Tongue (tissue), 2 donors: Measurements from ENCODE around the gene MORC3. TPM values are rescaled to one million over a fixed set of nuclear protein-coding genes. Genes with fewer than 3 reads are reported as not detected.
"Not testable (repeated sequence)": the region's sequence is repeated elsewhere in the genome, so short reads cannot be mapped to it uniquely, and the experiment has no call there.

Experiments
- DNase-seq: peaks from one replicate; pipeline ENCODE4 v3.0.0-alpha.2; 2015
- total RNA-seq: library from RNA; depleted of rRNA; stranded (reverse); fragments of >200 nt; gene quantifications from one replicate; pipeline ENCODE4 v1.2.3, GENCODE V29; 2014

Gene MORC3
- total RNA-seq, result 84.5 TPM

DNA sequence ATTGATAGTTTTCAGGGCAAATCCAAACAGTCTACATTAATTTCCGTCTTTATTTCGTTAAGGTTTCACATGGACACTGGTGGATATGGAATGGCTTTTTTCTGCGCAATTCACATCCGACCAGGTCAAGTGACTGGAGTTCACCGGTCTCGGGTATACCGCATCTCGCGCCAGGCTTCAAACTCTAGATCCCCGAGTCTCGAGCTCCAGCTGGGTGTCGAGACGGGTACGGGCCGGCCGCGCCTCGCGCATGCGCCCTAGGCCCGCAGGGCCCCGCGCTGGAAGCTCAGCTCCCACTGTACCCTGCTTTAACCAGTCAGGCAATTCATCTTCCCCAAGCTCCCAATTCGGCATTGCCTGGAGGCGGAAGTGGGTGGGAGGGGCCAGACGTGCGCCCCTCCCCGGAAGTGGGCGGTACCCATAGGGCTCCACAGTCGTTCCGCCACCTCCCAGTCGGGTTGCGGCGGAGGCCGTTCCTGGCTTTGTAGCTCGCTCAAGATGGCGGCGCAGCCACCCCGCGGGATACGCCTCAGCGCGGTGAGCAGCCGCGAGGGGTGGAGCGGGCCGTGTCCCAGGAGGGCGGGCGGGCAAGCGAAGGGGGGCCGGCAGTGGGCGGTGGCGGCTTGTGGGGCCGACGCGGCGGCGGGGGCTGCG is at the start of gene MORC3:
TSS of gene MORC3 (plus strand) at position 431 of the 654 bp plus-strand sequence. CDS start at position 499, 68 bp downstream.
- peak; percentile 99 for DNase-seq

GRCh38 chr21:36270786-36271695 is 49.0 kb upstream of the MORC3 start:
- not testable (repeated sequence) for DNase-seq

GRCh38 chr21:36274128-36274527 is 45.9 kb upstream of the MORC3 start:
- no peak for DNase-seq

GRCh38 chr21:36282568-36283230 is 37.3 kb upstream of the MORC3 start:
- DNase-seq, result no peak

DNA sequence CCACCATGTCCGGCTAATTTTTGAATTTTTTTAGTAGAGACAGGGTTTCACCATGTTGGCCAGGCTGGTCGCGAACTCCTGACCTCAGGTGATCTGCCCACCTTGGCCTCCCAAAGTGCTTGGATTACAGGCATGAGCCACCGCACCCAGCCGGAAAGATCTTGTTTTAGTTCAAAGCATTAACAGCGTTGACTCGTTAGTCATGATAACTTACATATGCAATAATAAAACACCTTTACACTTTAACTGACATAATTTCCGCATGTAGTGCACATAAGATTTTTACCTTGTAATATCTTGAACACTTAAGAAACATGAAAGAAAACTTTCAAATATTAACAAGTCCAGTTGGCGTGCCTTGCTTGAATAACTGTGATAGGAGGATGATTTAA is 36.8 kb upstream of the MORC3 start:
- not testable (repeated sequence) for DNase-seq

DNA sequence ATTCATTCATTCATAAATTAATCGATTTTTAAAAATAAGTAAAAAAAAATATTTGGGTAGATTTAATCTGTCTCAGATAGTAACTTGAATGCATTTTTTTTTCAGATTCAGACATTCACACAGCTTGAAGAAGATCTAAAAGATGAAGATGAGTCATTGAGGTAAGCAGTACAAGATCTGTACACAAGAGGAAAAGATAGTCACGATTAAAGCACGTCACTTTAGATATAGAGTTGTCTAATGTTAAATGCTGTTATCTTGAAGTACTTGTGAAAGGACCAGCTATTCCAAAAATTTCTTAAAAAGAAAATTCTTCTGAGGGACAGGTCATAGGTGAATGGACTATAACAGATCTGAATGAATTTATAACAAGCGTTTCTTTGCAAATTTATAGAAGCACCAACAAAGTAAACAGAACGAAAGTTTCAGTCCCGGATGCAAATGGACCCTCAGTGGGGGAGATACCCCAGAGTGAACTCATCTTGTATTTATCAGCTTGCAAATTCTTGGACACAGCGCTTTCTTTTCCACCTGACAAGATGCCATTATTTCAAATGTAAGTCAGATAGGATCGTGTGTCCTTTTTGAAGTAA is 31.2 kb upstream of the MORC3 start:
- no peak for DNase-seq

DNA sequence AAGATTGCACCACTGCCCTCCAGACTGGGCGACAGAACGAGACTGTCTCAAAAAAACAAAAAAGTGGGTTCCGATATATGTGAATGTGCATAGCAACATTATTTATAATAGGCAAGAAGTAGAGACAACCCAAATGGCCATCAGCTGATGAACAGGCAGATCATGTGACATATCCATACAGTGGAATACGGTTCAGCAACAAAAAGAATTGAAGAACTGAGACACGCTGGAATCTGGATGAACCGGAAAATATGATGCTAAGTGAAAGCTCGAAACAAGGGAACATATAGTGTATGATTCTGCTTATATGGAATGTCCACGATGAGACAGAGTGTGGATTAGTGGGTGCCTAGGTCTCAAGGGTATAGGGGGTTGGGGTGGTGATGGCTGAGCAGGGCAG is 28.5 kb upstream of the MORC3 start:
- DNase-seq, result no peak

GRCh38 chr21:36297406-36297937 is 22.5 kb upstream of the MORC3 start:
- DNase-seq, result no peak

DNA sequence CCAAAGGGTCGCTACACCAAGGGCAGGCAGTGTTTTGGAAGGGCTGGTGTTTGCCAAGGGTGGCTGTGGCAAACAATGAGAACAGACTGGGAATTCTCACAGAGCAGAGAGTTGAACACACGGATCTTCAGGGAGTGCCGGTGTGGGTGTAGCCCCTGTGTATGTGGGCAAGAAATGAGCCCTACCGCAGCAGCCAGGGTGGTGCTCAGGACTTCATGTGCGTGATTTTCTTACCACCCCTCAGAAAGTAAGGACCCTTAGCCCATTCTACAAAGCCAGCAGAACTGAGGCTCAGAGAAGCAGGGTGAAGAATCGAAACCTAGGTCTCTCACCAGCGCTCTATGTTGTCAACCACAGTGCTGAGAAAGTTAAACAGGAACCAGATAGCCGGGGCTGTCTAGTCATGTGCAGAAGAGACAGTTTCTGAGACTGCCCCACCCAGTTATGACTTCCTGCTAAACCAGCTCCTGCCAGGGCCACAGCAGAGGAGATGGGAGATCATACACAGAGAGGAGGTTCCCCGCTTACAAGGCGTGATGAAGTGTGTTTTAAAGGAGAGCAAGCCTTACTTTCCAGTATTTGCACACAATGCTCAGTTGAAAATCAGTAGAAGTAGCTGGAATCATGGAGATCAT is 21.9 kb upstream of the MORC3 start:
- peak; percentile 69 for DNase-seq

GRCh38 chr21:36306872-36307534 is 13.0 kb upstream of the MORC3 start:
- no peak for DNase-seq

GRCh38 chr21:36310016-36310415 is 10.0 kb upstream of the MORC3 start:
- DNase-seq, result no peak

DNA sequence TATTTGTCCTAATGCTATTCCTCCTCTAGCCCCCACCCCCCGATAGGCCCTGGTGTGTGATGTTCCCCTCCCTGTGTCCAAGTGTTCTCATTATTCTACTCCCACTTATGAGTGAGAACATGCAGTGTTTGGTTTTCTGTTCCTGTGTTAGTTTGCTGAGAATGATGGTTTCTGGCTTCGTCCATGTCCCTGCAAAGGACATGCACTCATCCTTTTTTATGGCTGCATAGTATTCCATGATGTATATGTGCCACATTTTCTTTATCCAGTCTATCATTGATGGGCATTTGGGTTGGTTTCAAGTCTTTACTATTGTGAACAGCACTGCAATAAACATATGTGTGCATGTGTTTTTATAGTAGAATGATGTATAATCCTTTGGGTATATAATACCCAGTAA is 6.6 kb upstream of the MORC3 start:
- not testable (repeated sequence) for DNase-seq

GRCh38 chr21:36316045-36316444 is 4.0 kb upstream of the MORC3 start:
- not testable (repeated sequence) for DNase-seq

DNA sequence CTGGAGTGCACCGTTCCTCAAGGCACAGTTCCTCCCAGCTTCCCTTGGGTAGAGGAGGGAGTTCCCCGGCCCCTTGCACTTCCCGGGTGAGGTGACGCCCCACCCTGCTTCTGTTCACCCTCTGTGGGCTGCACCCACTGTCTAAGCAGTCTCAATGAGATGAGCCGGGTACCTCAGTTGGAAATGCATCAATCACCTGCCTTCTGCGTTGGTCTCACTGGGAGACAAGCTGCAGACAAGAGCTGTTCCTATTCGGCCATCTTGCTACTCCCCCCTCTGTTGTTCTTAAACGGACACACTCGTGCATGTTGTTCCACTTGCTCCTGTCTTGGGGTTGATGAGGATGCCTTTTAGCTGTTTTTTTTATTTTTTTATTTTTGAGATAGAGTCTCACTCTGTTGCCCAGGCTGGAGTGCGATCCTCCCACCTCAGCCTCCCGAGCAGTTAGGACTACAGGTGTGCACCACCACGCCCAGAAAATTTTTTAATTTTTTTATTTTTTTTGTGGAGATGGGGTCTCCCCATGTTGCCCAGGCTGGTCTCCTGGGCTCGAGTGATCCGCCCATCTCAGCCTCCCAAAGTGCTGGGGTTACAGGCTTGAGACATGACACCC is 3.0 kb upstream of the MORC3 start:
- DNase-seq, result no peak

DNA sequence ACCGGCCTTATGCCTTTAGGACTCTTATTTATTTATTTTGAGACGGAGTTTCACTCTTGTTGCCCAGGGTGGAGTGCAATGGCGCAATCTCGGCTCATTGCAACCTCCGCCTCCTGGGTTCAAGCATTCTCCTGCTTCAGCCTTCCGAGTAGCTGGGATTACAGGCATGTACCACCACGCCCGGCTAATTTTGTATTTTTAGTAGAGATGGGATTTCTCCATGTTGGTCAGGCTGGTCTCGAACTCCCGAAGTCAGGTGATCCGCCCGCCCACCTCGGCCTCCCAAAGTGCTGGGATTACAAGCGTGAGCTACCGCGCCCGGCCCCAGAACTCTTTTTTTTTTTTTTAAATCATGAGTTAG is 611 bp upstream of the MORC3 start:
- DNase-seq, result not testable (repeated sequence)

GRCh38 chr21:36320421-36321324 is 676 bp downstream of the MORC3 start:
- DNase-seq, result peak; percentile 92

- peak; percentile 94 for DNase-seq
Measured at GRCh38 chr21:36321325-36322082, 1.5 kb downstream of the MORC3 start.

- DNase-seq, result no peak
Measured at GRCh38 chr21:36322083-36322424, 2.1 kb downstream of the MORC3 start.

- peak; percentile 41 for DNase-seq
Measured at GRCh38 chr21:36323032-36323431, 3.0 kb downstream of the MORC3 start.
